ENCODE results near the gene MTG1.

MTG1 gene

DNA sequence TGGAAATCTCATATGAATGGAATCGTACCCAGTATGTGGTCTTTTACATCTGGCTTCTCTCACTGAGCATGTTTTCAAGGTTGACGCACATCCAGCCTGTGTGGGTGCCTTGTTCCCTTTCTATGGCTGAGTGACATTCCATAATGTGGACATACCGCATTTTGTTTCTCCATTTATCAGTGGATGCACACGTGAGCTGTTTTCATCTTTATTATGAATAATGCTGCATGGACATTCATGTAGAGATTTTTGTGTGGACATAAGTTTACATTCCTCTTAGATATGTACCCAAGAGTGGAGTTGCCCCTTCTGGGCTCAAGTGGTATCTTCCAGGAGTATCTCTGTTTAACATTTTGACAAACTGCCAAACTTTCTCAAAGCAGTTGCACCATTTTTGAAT, 58.5 kb downstream of the MTG1 start:
- DNase-seq (ENCODE audit: low read depth), result no peak

DNA sequence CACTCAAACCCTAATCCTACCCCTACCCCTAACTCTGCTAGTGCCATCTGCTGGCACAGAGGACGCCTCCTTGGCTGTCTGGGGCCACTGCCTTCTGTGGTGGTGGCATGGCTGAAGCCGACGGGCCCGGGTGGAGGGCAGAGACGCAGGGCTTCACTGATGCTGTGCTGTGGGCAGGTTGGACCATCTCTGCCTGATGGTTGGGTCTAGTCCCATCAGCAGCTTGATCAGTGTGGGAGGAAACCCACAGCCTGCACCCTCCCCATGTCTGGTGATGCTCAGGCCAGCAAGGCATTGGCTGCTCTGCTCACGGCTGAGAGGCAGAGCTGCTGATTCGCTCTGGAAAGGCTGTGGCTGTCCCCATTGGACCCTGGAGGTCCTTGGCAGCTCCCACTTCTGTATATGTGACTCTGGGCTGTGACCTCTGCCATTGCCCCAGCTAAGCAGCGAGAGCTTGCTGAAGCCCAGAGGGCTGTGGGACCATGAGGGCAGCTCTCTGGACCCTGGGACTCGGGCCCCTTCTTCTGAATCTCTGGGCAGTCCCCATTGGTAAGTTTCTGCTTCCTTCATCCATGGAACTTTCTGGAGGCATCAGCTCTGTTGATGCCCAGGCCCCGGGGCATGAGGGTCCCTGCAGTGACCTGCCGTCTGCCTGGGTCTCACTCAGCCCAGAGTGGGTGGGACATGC, 59.7 kb downstream of the MTG1 start, which contains the start of gene SCART1:
Gene SCART1 (plus strand): TSS at position 430 of the 688 bp plus-strand sequence. CDS start 53 bp downstream, at position 483.
- DNase-seq (ENCODE audit: low read depth), result no peak

DNA sequence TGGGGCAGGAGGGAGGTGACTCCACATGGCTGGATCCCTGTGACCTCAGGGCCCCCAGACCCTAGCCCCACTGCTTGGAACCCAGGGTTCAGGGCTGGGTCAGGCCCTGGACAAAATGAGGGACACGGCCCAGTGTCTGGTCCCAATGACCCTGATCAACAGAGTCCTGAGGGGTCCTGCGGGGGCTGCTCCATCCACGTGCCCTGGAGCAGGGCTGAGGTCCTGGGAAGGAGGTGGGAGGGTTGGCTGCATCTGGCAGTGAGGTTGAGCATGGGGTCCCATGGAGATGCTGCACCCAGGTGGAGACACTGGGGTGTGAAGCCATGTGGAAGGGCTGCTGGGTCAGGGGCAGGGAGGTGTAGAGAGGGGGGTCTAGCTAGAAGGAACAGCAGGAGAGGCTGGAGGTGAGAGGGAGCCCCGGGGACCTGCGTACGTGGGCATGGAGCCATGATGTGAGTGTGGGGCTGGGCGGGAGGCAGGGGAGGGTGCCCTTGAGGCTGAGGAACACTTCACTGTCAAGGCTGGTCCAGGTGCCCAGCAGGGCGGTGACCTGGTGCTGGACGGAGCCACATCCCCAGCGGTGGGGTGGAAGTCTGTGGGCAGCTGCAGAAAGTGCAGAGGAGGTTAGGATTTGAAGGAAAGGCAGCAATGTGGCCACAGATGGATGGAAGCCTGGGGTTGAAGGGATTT, 60.4 kb downstream of the MTG1 start:
- no peak for DNase-seq (ENCODE audit: low read depth)

DNA sequence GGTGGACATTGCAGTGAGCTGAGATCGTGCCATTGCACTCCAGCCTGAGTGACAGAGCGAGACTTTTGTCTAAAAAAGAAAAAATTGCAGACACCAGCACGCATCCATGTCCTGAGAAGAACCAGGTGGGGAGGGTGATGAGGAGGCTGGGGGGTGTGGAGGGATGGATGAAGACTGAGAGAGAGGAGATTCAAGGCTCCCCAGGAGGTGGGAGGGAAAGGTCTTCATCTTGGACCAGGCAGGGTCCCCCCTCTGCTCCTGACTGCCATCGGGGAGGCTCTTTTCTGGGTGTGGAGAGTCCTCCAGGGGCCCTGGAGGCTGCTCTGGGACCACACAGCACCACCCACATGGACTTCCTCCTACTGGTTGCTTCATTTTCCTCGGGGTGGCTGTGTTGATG, 61.2 kb downstream of the MTG1 start:
- no peak for DNase-seq (ENCODE audit: low read depth)

DNA sequence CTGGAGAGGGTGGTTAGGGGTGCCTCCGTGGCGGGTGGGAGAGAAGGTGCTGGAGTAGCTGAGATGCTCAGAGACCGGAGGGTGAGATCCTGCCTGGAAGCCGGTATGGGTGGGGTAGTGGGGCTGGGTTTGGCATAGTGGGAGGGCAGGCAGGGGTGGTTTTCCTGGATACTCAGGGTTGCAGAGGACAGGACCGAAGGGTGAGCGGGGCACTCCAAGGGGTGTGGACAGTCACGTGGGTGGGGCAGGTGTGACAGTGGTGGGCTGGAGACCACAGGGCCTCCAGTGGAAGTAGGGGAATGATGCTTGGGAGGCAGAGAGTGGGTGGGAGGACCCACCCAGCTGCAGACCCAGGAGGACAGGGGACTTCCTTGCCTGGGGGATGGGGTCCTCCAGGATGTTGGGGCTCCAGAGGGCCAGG, 61.7 kb downstream of the MTG1 start:
- DNase-seq (ENCODE audit: low read depth), result no peak

DNA sequence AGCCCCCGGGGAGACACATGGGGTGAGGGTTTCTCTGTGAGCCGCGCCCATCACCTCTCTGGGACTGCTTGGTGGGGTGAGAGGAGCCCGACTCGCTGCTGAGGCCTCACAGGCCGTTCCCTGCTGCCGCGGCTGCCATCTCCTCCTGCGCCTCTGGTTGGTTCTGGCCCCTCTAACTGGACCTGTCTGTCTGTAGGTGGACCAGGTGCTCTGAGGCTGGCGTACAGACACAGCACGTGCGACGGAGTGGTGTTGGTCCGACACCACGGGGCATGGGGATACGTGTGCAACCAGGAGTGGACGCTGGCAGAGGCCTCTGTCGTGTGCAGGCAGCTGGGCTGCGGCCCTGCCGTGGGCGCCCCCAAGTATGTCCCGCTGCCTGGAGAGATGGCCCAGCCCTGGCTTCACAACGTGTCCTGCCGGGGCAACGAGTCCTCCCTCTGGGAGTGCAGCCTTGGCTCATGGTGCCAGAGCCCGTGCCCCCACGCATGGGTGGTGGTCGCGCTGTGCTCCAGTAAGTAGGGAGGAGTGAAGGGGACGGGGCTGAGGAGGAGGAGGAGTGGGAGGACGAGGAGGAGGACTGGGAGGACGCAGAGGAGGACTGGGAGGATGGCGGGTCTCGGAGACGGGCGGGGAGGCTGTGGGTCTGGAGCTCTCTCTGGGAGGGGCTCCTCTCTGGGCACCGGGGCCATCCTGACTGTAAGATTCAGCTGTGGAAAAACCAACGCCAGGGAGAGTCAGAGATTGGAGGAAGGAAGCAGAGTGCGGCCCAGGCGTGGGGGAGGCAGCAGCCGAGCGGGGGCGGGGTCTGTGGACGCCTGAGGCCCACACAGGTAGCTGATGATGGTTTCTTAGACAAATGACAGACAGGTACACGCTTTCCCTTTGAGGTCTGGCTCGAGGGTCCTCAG, 62.3 kb downstream of the MTG1 start:
- DNase-seq (ENCODE audit: low read depth), result no peak

DNA sequence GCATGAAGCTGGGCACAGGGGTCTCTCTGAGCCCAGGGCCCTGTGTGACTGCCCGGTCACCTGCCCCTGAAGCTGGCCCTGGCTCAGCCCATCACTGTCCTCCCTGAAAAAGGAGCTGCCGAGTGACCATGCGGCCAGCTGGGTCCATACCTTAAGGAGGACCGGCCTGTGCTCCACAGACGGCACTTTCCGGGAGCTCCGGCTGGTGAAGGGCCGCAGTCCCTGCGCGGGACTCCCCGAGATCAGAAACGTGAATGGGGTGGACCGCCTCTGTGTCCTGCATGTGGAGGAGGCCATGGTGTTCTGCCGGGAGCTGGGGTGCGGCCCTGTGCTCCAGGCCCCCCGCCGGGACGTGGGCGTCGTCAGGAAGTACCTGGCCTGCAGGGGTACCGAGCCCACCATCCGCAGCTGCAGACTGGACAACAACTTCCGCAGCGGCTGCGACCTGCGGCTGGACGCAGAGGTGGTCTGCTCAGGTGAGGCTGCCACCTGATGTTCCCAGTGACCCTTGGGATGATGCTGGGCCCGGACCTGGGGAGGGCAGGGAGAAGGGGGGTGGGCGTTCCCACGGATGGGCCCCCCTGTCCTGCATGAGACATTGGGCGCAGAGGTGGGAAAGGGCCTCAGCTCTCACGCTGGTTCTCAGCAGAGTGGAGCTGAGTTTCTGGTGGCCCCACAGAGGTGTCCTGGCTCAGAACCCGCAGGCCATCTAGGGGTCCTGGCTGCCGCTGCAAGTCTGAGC, 63.3 kb downstream of the MTG1 start:
- DNase-seq (ENCODE audit: low read depth), result no peak

DNA sequence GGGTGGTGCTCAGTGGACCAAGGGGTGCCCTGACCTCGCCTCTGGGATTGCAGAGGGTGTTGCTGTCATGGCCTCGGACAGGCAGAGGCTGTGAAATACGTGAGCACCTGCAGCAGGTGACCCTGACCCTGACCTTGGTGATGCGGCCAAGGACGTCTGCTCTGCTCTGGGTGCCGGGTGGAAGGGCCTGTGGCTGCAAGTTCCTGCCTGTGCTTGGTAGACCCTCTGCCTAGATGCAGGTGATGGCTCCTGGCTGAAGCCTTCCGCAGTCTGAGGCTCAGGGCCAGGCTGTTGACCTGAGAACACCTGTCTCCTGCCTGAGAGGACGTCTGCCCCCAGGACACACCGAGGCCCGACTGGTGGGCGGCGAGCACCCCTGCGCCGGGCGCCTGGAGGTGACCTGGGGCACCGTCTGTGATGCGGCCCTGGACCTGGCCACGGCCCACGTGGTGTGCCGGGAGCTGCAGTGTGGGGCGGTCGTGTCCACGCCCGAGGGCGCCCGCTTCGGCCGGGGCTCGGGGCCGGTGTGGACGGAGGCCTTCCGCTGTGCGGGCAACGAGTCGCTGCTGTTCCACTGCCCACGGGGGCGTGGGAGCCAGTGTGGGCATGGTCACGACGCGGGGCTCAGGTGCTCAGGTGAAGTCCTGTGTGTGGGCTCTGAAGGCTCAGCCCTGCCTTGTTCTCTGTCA, 64.2 kb downstream of the MTG1 start:
- DNase-seq (ENCODE audit: low read depth), result no peak

DNA sequence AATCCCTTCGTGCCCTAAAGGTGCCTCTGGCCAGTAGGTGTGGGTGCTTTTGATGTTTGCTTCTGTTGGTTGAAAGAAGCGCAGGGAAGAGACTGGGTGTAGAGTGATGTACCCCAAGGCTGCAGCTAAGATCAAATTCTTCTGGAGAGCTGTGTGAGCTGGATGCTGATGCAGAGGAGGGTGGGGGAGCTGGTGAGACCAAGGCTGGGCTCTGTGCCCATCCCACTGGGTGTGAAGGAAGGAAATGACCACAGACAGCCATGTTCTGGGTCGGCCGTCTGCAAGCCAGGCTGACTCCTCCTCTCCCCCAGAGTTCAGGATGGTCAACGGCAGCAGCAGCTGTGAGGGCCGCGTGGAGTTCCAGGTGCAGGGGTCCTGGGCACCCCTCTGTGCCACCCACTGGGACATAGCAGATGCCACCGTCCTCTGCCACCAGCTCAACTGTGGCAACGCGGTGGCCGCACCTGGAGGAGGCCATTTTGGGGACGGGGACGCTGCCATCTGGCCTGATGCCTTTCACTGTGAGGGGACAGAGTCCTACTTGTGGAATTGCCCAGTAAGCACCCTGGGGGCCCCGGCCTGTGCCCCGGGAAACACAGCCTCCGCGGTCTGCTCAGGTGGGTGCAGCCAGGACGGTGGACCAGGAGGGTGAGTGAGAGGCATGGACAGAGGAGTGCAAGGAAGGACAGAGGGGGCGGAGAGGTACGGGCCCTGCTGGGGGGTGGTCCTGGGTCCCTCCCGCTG, 64.9 kb downstream of the MTG1 start:
- no peak for DNase-seq (ENCODE audit: low read depth)

DNA sequence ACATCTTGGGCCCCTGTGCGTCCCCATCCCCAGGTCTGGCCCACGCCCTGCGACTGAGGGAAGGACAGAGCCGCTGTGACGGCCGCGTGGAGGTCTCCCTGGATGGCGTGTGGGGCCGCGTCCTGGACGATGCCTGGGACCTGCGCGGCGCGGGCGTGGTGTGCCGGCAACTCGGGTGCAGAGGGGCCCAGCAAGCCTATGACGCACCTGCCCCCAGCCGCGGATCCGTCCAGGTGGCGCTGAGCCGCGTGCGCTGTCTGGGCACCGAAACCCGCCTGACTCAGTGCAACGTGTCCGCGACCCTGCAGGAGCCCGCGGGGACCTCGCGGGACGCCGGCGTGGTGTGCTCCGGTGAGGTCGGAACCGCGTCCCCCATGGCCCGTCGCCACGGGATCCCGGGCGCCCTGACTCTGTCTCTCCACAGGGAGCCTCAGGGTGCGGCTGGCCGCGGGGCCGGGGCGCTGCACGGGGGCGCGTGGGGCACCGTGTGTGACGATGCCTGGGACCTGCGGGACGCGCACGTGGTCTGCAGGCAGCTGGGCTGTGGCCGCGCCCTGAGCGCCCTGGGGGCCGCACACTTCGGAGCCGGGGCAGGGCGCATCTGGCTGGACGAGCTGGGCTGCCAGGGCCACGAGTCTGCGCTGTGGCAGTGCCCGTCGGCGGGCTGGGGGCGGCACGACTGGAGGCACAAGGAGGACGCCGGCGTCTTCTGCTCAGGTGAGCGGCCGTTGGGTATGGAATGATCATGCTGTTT, 65.7 kb downstream of the MTG1 start:
- no peak for DNase-seq (ENCODE audit: low read depth)

DNA sequence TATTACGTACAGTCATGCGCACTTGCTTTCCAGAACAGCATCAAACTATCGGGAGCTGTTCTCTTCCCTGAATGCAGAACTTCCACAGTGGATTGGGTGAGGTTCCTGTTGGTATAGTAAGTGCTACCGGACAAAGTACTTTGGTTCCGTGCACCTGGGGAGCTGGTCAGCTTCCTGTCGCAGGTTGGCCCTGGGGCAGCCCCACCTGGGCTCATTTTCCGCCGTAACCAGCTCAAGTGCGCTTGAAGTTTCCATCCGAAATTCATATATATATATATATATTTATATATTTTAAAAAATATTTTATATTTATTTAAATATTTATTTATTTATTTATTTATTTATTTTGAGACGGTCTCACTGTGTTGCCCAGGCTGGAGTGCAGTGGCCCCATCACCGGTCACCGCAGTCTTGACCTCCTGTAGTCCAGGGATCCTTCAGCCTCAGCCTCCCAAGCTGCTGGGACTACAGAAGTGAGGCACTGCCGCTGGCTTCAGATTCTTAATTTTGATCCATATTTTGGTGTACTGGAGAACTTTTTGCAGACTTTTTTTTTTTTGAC, 66.3 kb downstream of the MTG1 start:
- DNase-seq (ENCODE audit: low read depth), result no peak

DNA sequence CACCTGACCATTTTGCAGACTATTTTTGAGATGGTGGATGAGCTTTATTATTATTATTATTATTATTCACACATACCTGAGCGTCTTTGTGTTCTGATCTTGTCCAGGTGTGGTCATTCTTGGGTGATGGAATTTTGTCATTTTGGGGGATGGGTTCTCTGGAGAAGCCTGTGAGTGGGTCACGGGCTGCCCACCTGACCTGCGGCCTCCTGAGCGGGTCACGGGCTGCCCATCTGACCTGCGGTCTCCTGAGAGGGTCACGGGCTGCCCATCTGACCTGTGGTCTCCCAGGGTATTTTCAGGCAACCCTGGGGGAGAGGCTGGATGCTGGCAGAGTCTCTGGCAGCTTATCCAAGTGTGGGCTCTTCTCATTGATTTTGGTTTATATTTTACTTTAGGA, 67.1 kb downstream of the MTG1 start:
- no peak for DNase-seq (ENCODE audit: low read depth)

DNA sequence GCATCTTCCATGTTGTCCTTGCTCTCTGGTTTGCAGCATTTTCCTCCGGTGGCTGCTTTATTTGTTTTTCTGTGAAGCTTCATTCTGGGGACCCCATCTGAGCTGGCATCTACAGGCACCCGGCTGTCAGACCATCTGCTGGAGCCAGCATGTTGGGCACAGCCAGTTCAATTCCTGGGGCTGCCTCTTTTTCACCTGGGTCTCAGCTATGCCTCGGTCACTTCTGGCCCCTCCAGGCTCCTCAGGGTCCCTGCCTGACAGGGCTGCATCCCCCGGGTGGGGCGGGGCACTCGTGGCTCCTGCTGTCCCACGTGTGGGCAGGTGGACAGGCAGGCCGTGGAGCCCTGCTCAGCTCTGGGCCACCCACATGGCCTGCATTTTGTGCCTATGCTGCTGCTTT, 67.9 kb downstream of the MTG1 start:
- DNase-seq (ENCODE audit: low read depth), result no peak

DNA sequence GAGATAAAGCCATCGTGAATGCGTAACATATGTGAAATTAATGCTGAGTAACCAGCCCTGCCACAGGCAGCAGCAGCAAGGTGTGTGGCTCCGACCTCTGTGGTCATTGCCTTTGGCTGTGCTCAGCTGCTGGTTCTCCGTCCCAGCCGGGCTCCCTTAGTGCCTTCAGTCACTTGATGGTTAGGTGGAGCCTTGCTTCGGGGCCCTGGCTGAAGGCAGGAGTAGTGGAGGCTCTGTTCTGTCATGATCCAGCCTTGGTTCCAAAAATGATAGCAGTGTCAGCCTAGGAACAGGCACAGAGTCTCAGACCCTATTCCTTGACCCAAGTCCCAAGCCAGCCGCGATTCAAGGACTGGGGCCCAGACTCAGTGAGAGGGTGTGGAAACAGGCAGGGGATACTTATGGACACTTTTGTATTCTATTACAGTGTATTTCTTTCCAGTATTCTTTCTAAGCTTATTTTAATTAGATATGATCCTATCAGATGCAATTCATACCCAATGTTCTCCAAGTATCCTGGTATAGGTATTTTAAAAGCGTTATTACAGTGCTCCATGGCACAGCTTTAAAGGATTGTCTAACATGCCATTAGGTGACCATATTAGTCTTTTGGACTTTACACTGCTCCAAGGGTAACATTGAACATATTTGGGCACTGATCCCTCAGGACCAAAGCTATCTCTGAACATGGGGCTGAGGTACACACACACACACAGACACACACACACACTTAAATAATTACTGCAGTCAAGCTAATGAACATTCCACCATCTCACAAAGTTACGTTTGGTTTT, 68.8 kb downstream of the MTG1 start:
- DNase-seq (ENCODE audit: low read depth), result no peak

DNA sequence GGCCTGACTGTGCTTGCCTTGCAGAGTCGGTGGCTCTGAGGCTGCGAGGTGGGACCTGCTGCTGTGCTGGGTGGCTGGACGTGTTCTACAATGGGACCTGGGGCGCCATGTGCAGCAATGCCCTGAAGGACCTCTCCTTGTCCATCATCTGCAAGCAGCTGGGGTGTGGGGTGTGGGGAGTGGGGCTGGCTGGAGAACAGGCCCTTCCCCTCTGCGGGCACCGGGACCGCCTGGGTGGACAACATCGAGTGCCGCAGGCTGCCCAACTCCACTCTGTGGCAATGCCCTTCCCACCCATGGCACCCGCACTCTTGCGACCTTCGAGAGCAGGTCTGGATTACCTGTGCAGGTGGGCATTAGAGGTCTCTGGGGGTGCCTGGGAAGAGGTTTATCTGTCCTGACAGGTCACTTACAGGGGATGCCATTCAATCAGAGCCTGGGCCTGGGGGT, 70.7 kb downstream of the MTG1 start:
- DNase-seq (ENCODE audit: low read depth), result no peak

DNA sequence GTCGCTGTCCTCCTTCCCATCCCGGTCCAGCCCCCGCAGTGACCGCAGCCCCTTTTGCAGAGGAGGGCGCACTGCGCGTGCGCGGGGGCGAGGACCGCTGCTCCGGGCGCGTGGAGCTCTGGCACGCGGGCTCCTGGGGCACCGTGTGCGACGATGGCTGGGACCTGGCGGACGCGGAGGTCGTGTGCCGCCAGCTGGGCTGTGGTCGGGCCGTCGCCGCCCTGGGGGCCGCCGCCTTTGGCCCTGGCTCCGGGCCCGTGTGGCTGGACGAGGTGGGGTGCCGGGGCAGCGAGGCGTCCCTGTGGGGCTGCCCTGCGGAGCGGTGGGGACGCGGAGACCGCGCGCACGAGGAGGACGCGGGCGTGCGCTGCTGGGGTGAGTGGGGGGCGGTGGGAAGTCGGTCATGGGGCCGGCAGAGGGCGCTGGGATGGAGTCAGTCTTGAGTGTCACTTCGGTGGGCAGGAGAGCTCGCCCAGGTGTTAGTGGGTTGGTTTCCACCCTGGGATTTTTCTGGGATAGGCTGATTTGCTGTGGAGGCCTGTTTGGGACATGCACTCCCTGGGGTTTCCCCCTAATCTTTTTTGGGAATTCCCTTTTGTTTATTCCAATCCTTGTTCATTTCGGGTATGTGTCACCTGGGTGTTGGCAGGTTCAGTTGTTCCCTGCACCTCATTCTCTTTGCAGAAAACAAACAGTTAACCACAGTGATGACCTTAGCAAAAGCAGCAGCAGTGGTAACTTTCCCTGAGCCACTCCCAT, 71.4 kb downstream of the MTG1 start:
- DNase-seq (ENCODE audit: low read depth), result no peak

DNA sequence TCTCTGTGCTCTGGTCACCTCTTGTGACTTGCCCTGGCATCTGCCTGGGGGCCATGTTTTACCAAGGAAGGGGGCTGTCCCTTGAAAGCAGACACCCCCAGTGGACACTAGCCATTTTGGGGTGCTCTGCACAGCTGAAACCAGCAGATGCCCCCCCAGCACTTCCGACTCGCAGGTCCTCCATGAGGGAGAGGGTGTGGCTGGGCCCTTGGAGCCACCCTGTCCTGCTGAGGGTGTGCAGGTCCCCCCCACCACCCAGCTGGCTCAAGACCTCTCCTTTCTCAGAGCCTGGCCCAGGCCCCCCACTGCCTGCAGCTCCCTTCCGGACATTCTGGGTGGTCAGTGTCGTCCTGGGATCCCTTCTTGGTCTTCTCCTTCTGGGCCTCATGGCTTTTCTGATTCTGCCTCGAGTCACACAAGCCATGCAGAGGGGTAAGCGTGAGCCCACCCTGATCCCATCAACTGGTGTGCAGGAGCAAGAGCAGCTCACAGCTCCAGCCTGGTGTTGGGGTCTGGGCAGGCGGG, 72.1 kb downstream of the MTG1 start:
- DNase-seq (ENCODE audit: low read depth), result no peak

All from stimulated activated CD8-positive, alpha-beta memory T cell treated with anti-CD3 and anti-CD28 coated beads, Interleukin-7, amount 100 ng/mL, for 24 hours (primary cell).